Type B pancreatic cell (in vitro differentiated cells): ENCODE data around the gene TKTL2. TPM values are rescaled to one million over a fixed set of nuclear protein-coding genes. Genes with fewer than 3 reads are reported as not detected.

Experiments used
- DNase-seq: peaks from one replicate; pipeline ENCODE4 v3.0.0; 2021; ENCODE audit warnings: mixed read lengths; ENCODE audit not compliant: unreplicated experiment; ENCODE audit errors: extremely low spot score
- H3K27ac Mint-ChIP-seq: 2 replicates; pipeline ENCODE4 v1.8.0; 2021; ENCODE audit warnings: mild to moderate bottlenecking, mixed read lengths
- H3K27me3 Mint-ChIP-seq: 2 replicates; pipeline ENCODE4 v1.8.0; 2021; ENCODE audit warnings: mixed read lengths
- H3K36me3 Mint-ChIP-seq: 2 replicates; pipeline ENCODE4 v1.8.0; 2021; ENCODE audit warnings: mixed read lengths
- H3K4me1 Mint-ChIP-seq: one replicate; pipeline ENCODE4 v1.8.0; 2021; ENCODE audit warnings: mixed read lengths; ENCODE audit not compliant: unreplicated experiment
- H3K4me3 Mint-ChIP-seq: 2 replicates; pipeline ENCODE4 v1.8.0; 2021; ENCODE audit warnings: mild to moderate bottlenecking, mixed read lengths
- H3K9me3 Mint-ChIP-seq: 2 replicates; pipeline ENCODE4 v1.8.0; 2021; ENCODE audit warnings: mixed read lengths
- CTCF ChIP-seq: fragments of 200-600 bp; sonication (generic); conservative IDR thresholded peaks from 2 replicates; pipeline ENCODE4 v1.5.0; 2021; ENCODE audit warnings: antibody characterized with exemption, mild to moderate bottlenecking
- total RNA-seq: library from RNA; stranded (reverse); gene quantifications from 2 replicates; pipeline ENCODE4 v1.2.1, GENCODE V29; 2021; ENCODE audit warnings: low replicate concordance

The TKTL2 gene
- total RNA-seq, 1 donor from 2014 or later = not detected

GRCh38 chr4:163440040-163440439 is 33.5 kb downstream of the TKTL2 start:
- Mint-ChIP-seq H3K9me3 (no peaks in the 10 kb centered on the region), H3K4me3 (no peak overlapping the region), H3K27me3 (peaks cover 13% of the 10 kb centered on the region), H3K36me3 (no peaks in the 10 kb centered on the region), H3K4me1 (no peaks in the 10 kb centered on the region), H3K27ac (no peak overlapping the region)
- DNase-seq = no peak
- TF ChIP-seq CTCF = no peak

Other genes with a start within 250 kb of the TKTL2 start
- gene NPY1R, start 141.2 kb downstream of the TKTL2 start, total RNA-seq = 6.6 and 84.8 TPM in 2 replicates
- 8.8 TPM in 1 of 2 replicates, not detected in the other for gene NPY5R, start 129.9 kb downstream of the TKTL2 start, total RNA-seq
- 20.5 and 29.7 TPM in 2 replicates for gene TMA16, start 20.9 kb upstream of the TKTL2 start, total RNA-seq